ENCODE measurements around the gene RDX. TPM values are rescaled to one million over a fixed set of nuclear protein-coding genes. Genes with fewer than 3 reads are reported as not detected.
"Not testable (repeated sequence)": the region's sequence is repeated elsewhere in the genome, so short reads cannot be mapped to it uniquely, and the experiment has no call there.

RDX gene
- polyA plus RNA-seq, 1 donor: 159 TPM

GRCh38 chr11:110207123-110207522 is 89.3 kb downstream of the RDX start:
- DNase-seq: no peak

- DNase-seq: no peak
Observed at GRCh38 chr11:110200836-110201235, 95.6 kb downstream of the RDX start.

- DNase-seq: no peak
Observed at GRCh38 chr11:110200241-110200640, 96.2 kb downstream of the RDX start.

DNA sequence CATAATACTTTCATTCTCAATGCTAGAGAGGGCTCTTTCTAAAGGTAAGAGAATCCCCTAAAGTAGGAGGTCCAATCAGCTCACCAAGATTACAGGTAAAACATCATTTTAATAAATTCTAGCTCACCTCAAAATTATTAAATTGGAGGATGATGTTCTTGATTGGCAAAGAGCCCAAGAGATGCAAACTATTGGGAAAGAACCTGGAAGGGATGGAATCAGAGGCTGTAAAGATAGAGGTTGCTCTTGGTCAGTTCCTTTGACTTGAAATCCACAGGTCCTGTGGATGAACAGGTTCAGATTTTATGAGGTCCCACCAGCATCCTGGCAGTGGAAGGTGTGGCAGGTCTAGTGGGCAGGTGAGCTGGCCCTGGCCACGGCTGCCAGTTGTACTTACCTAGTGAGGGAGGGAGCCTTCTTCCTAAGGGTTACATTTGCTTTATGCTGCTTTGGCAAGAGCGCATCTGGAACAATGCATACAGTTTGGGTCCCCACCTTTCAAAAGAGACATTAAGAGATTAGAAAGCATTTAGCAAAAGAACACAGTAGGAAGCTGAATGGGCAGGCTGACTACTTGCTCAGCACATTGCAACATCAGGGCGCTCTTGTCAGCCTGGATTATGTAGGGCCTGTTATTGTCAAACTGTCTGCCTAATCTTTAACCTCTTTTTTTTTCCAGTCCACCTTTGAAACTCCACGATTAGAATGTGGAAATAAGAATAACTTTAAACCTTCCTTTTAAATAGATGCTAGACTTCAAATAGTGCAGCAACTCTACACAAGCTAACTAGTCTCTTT is 97.0 kb downstream of the RDX start:
- no peak for DNase-seq

- no peak for DNase-seq
Observed at GRCh38 chr11:110198031-110198729, 98.2 kb downstream of the RDX start.

DNA sequence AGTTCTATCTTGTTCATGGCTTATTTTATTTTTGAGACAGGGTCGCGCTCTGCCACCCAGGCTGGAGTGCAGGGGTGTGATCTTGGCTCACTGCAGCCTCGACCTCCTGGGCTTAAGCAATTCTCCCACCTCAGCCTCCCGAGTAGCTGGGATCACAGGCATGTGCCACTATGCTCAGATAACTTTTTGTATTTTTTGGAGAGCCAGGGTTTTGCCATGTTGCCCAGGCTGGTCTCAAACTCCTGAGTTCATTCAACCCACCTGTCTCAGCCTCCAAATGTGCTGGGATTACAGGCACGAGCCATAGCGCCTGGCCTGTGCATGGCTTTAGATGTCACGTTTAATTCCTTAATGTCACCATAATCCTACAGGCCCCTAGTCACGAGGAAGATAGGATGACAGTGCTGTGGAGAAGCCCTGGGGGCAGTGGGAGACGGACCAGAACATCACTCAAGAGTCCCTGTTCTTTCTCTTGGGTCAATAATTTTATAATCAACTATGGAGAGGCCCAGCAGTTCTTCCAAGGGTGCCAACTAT is 99.5 kb downstream of the RDX start:
- no peak for DNase-seq

- no peak for DNase-seq
Observed at GRCh38 chr11:110196241-110196754, 100.1 kb downstream of the RDX start.

DNA sequence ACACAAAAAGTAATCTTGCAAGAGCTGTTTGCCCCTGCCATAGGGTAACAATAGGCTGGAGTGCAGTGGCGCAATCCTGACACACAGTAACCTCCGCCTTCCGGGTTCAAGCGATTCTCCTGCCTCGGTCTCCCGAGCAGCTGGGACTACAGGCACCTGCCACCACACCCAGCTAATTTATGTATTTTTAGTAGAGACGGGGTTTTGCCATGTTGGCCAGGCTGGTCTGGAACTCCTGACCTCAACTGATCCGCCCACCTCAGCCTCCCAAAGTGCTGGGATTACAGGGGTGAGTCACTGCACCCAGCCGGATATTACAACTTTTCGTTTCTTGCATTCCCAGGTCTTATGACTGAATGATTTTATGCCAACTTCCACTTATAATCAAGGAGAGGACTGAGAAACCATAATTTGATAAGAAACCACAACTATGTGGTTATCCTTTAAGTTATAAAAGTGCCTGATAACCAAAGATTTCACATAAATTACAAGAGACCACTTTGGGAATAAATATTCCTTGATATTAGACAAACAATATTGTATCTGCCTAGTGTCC is 102.1 kb downstream of the RDX start:
- not testable (repeated sequence) for DNase-seq

GRCh38 chr11:110192604-110193282 is 103.7 kb downstream of the RDX start:
- DNase-seq: not testable (repeated sequence)

DNA sequence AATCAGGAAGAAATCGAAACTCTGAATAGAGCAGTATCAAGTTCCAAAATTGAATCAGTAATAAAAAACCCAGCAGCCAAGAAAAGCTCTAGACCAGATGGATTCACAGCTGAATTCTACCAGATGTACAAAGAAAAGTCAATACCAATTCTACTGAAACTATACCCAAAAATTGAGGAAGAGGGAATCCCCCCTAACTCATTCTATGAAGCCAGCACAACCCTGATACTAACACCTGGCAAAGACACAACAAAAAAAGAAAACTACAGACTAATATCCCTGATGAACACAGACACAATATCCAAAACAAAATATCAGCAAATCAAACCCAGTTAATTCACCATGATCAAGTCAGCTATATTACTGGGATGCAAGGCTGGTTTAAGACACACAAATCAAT is 105.5 kb downstream of the RDX start:
- no peak for DNase-seq

- DNase-seq: no peak
Observed at GRCh38 chr11:110187731-110188130, 108.7 kb downstream of the RDX start.

DNA sequence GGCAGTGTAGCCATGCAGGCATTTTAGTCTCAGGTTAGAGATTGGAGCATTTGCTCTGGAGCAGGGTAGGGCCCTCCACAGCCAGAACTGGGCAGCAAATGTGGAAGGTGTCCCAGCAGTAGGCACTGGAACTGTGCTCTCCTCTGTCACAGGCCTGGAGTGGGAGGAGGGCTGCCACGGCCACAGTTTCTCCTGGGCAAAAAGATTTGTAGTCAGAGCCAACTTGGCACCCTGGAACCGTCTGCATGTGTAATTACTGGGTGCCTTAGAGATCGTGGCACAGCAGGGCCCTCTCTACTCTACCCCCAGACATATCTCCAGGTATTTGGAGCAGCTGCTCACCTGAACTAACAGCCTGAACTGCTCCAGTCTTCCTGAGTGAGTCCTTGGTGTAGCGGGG is 109.5 kb downstream of the RDX start:
- DNase-seq: no peak

DNA sequence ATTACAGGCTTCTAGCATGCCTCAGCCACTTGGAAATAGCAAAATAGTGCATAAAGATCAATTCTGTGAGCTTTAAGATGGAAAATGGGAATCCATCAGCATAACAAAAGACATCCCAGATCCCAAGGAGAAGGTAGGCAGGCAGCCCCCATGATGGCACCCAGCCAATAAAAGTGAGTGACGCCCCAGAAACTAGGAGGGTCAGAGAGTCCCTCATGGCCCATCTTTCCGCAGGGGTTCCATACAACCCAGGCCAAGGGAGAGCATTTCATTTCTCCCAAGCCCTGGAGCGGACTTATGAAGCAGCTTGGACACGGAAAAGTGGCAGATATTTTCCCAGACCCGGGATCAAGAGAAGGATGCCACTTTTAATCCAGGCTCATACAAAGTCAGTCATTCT is 110.0 kb downstream of the RDX start:
- no peak for DNase-seq

DNA sequence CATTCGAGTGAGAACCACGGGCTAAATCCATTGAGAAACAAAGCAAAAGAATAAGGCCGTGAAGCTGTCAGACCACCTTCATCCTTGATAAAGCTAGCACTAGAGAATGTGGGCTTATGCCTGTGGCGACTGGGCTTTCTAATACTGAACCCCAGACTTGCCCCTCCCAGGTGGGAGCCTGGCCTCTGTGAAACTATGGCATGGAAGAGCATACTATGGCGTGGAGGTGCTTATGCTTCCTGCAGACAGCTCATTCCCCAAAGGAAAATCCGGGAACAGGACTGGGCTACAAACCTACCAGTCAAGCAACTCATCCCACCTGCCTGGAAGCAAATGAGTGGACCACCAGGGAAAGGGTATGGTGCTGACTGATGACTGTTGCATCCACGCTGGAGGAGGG is 110.8 kb downstream of the RDX start:
- DNase-seq: no peak

- DNase-seq: no peak
Observed at GRCh38 chr11:110185121-110185591, 111.3 kb downstream of the RDX start.

- DNase-seq: no peak
Observed at GRCh38 chr11:110184456-110184855, 112.0 kb downstream of the RDX start.

GRCh38 chr11:110182886-110183285 is 113.5 kb downstream of the RDX start:
- DNase-seq: no peak

GRCh38 chr11:110179064-110179463 is 117.3 kb downstream of the RDX start:
- DNase-seq: no peak

GRCh38 chr11:110177086-110177456 is 119.3 kb downstream of the RDX start:
- DNase-seq: no peak

GRCh38 chr11:110176366-110177085 is 119.9 kb downstream of the RDX start:
- no peak for DNase-seq

DNA sequence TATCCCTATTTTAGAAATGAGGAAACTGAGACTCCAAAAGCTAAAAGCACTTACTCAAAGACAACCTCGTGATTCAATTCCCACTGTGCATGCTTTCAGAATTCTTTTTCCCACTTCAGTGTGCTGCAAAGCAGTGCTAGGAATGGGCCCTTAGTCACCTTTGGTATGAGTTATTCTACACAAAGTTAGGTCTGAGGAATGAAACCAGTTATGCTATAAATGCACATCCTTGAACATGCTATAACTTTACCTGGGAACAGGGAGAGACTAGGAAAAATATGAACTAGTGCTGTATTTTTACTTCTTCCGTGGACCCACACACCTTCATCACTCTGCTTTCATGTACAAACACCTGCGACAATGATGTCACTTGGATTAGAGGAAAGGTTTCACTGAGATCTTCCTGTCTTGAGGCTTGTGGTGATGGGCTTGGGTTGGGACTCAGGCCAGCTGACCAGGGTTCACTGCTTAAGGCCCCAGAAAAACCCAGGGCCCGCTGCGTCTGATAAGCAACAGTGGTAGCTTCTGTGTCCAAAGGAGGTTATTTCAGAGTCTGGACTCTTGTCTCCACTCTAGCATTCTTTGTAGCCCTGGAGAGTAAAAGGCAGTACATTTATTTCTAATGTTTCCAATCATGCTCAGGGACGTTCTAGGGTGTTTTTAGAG is 121.6 kb downstream of the RDX start:
- DNase-seq: no peak

All from left kidney (tissue), 2 donors.